Activated T-cell treated with anti-CD3 and anti-CD28 coated beads for 24 hours (primary cell): ENCODE results near the gene TMSB4X.
A peak's percentile ranks its signal among the peaks of the same experiment; 100 is the strongest.
"Not testable (repeated sequence)": the region's sequence is repeated elsewhere in the genome, so short reads cannot be mapped to it uniquely, and the experiment has no call there.

ENCODE experiments used
- DNase-seq: peaks from one replicate; pipeline ENCODE4 v3.0.0-alpha.2; 2020; ENCODE audit warnings: low read depth

TMSB4X gene

DNA sequence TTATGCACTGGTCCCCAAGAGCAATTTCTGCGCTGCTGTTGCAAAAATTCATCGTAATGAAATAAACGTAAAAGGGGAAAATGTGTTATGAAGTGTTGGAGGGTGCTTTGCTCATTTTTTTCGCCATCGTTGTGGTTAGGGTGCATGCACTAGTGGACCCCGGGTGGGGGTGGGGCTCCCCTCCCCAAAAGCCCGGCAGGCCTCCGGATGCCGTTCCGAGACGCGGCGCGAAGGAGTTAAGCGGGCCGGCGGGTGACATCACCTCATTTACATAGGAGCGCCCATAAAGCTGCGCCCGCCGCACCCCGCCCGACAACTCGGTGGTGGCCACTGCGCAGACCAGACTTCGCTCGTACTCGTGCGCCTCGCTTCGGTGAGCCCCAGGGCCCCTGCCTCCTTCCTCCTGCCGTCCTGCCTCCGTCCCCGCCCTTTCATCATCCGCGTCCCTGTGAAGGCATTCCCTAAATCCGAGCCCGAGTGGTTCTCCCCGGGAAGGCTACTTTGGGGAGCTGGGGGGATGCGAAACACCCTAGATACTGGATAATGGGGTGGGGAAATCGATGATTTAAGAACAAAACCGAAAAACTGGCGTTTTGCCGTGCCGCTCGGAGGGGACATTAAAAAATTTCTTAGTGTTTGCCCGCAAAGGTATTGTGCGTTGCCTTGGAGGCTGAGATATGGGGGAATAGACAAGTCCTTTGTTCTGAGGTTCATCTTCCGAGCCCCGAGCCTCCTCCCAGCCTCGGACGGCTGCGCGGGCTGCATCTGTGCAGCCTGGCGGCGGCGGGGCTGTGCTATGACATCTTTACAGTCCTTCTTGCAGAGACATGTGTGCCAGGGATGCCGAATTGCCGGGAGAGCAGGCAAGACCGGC is at the start of gene TMSB4X:
TMSB4X (plus strand) TSS at position 315 of the 874 bp plus-strand sequence.
- peak; percentile 73 for DNase-seq

DNA sequence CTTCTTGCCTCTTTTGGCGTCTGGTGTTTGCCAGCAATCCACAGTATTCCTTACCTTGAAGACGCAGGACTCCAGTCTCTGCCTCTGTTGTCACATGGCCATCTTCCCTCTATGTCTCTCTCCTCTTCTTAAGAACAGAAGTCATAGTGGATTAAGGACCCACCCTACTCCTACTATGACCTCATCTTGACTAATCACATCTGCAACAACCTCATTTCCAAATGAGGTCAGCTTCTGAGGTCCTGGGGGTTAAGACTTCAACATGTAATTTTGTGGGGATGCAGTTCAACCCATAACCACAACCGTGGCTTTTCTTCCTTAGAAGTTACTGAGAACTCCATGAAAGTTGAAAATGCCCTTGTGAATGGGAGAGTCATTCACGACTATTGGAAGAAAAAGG is 45.2 kb upstream of the TMSB4X start:
- DNase-seq: no peak

DNA sequence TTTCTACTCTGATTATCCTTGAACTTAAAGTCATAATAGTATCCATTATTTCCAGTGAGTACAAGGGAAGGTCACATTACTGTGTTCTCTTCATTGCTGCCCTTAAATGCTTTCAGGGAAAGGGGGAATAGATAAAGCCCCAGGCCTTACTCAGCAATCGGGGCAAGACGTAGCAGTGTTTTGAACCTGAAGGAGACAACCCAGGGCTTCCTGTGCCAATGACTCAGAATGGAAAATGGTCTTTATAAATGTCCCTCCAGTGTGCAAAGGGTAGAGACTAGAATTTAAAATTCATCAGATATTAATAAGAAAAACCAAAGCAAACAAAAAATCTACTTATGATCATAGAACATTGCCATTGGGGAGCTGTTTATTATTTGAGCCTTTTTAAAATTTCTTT is 44.8 kb upstream of the TMSB4X start:
- no peak for DNase-seq

DNA sequence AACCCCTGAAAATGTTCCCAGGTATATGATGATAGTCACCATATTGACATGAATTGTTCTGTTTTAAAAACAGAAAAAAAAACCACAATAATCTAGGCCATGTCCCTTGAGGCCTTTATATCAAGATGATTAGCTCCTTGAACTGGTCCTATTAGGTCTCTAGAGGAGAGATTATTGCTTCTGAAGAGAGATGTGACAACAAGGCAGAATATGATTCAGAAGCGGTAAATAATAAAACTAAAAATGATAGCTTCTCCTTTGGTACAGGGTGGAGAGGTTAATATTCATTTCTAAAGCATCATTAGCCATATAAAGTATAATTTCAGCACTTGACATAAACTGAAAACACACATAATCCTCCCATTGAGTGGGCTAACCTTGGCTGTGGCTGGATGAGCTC is 42.7 kb upstream of the TMSB4X start:
- DNase-seq: no peak

DNA sequence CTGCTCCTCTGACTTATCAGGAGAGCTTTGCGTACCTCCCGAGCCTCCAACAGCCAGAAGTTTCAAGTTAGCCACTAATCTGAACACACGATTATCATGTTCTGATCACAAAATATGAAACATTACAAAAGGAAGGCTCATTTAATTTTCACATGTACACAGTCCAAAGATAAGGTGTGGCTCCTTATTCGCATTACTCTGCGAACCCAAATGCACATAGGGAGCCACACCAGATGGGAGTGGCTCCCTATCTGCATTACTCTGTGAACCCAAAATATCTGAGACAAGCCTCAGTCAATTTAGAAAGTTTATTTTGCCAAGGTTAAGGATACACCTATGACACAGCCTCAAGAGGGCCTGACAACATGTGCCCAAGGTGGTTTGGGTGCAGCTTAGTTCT is 40.1 kb upstream of the TMSB4X start:
- DNase-seq: no peak

DNA sequence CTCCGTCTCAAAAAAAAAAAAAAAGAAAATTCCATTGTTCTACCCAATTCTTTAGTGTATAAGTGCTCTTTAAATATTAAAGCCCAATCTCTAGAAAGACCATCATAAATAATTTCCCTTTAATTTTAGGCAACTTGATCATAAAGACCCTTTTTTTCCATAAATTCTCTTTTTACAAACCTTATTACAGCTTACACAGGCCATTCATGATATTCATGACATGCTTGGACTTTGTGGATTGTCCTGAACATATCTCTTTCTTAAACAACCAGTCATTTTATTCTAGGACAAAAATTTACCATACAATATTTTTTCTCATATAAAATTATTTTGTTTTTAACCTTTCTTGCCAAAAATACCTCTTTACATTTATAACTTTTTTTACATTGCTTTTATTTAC is 38.0 kb upstream of the TMSB4X start:
- DNase-seq: no peak

DNA sequence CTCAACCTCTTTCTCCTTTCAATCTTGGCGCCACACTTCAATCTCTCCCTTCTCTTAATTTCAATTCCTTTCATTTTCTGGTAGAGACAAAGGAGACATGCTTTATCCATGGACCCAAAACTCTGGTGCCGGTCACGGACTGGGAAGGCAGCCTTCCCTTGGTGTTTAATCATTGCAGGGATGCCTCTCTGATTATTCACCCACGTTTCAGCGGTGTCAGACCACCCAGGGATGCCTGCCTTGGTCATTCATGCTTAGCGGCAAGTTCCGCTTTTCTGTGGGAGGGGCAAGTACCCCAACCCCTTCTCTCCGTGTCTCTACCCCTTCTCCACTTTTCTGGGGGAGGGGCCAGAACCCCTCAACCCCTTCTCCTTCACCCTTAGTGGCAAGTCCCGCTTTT is 34.4 kb upstream of the TMSB4X start:
- not testable (repeated sequence) for DNase-seq

DNA sequence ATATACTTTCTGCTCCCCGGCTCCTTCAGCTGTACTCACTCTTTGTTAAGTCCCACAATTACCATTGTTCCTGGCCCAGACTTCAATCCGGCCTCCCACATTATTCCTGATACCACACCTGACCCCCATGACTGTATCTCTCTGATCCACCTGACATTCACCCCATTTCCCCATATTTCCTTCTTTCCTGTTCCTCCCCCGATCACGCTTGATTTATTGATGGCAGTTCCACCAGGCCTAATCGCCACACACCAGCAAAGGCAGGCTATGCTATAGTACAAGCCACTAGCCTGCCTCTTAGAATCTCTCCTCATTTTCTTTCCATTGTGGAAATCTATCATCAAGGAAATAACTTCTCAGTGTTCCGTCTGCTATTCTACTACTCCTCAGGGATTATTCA is 31.3 kb upstream of the TMSB4X start:
- DNase-seq: not testable (repeated sequence)

DNA sequence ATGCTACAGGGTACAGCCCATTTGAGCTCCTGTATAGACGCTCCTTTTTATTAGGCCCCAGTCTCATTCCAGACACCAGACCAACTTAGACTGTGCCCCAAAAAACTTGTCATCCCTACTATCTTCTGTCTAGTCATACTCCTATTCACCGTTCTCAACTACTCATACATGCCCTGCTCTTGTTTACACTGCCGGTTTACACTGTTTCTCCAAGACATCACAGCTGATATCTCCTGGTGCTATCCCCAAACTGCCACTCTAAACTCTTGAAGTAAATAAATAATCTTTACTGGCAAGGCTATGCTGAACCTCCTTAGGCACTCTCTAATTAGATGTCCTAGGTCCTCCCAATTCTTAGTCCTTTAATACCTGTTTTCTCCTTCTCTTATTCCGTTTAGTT is 30.5 kb upstream of the TMSB4X start:
- DNase-seq: not testable (repeated sequence)

DNA sequence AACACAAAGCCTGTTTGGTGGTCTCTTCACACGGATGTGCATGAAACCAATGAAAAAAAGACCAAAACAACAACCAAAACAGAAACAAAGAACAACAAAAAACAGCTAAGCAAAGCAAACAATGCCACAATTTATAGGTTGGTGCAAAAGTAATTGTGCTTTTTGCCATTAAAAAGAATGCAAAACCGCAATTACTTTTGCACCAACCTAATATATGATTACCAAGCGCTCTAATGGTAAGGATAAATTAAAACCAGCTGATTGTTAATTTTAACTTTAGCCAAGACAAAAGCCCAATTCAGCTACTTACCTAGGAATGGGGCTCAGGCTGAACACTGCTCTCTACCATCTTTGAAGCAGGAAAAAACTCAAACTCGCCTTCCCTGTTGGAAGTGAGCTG is 29.4 kb upstream of the TMSB4X start:
- DNase-seq: no peak

DNA sequence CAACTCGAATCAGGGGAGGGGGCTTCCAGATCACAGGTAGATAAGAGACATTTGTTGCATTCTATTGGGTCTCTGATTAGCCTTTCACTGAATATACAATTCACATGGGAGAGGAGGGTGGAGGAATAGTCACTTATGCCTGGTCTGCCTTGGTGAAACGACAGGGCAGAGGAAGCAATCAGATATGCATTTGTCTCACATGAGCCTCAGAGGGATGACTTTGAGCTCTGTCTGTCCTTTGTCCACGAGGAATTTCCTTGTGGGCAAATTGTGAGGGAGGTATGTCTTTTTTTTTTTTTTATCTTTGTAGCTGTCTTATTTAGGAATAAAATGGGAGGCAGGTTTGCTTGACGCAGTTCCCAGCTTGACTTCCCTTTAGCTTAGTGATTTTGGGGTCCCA is 28.5 kb upstream of the TMSB4X start:
- DNase-seq: no peak

DNA sequence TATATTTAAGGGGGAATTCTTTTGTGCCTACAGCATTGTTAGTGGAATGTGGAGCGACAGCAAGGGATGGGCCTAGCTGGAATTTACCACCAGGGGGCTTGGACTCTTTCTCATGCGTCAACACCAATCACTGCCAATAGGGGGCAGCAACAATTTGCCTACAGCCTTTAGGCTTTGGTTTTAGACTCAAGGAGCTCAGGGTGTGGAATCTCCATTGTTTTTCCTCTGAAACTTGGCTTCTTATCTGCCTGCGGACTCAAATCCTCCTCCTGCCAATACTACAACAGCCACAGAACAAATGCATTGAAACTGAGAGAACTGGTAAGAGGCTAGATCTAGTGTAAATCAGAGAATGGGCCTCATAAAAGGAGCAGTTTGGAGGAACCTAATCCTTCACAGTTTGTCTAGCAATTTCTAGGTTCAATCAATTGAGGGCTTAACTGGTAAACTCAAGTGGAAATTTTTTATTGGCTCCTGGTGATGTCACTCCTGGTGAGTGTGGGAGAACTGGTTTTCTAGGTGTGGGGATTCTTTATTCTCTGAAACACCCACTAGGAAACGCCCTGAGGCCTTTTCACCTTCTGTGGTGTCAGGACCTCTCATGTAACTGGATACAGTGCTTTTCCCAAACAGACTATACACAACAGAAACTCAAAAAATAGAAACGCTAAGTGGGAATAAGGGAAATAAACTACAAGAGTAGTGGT is 27.9 kb upstream of the TMSB4X start:
- peak; percentile 62 for DNase-seq

DNA sequence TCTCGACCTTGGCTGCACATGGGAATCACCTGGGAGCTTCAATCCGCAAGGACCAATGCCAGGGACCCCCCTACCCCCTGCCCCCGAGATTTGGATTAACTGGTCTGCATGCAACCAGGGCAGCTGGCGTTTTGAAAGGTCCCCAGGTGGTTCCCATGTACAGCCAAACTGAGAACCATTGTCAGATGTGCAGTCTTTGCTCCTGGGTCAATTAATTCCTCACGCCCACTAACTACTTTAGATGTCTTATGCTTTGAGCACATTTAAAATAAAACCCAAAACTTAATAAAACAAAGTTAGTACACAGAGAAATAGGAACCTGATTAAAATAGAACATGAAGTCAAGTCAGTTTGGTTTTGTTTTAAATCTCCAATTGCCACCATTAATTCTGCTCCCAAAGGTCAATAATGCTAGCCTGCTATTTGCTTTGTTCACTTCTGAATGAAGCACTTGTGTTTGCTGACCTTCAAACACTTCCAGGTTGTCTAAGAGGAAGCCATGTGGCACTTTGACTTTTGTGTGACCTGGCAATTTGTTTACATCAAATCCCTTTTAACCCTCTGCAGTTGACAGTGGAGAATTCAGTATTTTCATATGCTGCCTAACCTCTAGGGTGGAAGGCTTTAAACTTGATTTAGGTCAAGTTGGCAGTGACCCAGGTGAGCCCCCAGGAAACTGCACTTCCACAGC is 27.2 kb upstream of the TMSB4X start:
- no peak for DNase-seq

DNA sequence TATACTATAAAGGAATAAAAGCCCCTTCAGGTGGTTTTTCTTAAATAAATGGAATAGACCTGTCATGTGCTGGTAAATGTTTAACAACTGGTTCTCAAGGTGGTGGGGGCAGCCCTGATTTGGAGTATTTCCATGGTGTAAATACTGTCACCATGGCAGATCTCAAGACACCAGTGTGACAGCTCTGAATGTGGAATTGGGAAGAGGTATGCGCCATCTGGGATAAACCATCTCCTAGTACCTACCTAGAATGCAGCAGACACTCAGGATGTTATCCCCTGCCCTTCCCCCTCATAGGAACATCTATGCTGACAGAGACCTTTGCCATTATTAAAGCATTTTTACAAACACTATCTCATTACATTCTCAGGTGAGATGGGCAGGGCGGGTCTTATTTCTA is 26.4 kb upstream of the TMSB4X start:
- no peak for DNase-seq

DNA sequence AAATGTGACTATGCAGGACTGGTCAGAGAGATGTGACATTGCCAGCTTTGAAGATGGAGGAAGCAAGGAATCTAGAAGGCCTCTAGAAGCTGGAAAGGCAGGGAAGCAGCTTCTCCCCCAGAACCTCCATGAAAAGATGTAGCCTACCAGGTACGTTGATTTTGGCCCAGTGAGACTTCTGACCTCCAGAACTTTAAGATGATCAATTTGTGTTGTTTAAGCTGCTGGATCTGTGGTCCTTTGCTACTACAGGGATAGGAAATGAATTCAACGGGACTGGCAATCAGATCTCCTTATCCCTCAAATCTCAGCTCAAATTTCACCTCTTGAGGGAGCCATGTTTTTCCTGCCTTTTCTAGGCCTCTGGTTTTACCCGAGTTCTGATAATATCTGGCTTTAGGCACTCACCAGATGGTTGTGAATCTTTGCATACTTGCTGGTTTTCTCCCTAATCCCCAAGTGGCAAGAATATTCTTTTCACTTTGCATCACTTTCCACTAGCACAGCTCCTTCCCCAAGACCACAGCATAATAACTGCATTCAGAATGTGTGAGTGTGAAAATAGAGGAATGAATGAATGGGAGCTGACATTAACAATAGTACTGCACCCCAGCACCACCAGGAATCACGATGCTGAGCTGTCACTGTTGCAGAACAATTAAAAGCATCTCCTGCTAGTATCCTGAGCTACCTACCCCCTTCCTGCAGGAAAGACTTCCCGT is 25.5 kb upstream of the TMSB4X start:
- no peak for DNase-seq

DNA sequence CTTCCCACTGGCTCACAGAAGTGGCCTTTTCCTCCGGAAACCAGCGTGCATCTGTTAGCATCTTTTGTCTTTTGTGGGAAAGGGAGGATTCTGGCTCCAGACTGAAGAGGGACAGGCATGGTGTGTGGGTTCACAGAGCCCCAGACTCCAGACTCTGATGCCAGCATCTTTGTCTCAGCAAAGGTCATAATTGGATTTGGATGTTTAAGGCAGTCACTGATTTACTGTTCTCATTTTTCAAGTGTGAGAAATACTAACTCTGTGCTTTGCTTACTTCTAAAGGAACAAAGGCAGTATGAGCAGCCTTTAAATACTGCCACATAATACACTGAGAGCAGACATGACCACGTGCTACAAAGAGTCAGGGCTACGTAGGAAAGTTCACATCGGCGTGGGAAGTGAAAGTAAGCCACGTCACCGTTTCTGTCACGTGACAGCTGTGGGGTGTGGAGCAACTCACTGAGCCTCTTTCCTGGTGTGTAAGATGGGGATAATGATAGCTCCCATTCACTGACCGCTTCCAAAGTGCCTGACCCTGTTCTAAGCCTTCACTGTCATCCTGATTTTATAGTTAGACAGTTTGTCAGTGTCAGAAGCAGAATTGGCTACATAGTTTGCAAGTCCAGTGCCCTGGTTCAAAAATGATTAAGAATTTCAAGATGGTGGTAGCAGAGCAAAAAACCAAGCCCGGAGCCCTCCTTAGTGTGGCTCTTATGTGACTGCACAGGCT is 24.8 kb upstream of the TMSB4X start:
- DNase-seq: peak; percentile 81

DNA sequence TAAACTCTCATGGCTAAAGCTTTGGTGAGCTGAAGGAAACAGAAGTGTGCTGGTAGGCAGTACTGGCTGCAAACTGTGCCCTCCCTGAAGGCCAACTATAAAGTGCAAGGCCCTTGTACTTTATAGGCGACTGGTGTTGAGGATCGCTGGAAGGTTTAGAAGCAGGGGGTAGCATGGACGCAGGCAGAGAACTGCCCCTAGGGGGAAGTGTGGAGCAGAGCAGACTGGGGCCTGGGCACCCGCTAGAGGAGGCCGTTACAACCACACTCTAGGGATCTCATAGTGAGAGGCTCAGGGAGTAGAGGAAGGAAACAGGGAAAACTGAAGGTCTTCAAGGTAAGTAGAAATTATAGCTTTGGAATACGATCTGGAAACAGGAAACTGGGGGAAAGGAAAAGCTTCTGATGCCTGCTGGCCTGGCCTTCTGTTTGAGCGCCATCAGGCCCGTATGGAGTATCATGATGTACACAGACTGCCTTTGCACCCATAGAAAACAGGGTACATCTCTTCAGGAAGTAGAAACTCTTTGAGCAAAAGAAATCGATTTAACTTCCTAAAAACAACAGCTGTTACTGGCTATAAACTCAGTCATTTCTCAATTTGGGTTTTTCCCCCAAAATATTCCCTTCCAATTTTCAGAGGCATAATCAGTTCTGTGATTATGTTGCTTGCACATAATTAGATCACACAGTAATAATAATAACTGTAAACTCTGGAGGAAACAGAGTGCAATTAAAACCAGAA is 23.9 kb upstream of the TMSB4X start:
- no peak for DNase-seq

DNA sequence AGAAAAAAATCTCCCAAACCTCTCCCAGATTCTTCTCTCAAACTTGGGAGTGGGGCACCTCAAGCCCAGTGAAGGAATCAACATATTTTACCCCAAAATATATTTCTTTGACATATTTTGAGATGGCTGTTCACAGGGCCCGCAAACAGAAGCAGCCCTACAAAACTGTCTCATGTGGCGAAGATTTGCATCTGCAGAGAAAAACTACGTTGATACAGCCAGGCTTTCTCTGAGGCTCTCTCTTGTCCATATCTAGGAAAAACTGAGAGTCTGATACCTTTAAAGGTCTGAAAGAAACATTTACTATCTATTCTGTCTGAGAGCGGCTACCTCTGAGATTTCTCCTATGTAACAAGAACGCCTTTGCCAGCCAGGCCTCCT is 23.3 kb upstream of the TMSB4X start:
- DNase-seq: no peak

DNA sequence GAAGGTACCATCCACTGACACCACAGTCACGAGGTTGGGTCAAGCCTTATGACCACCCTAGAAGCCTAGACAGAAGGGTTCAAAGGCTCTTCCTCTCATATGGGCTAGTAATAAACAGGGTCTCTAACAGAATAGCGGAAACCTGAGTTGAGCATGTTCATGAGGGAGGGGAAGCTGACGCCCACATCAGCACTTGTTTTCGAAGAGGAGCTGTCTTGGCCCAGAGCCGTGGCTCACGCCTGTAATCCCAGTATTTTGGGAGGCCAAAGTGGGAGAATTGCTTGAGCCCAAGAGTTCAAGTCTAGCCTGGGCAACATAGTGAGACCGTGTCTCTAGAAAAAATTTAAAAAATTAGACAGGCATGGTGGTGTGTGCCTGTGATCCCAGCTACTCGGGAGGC is 21.5 kb upstream of the TMSB4X start:
- no peak for DNase-seq

DNA sequence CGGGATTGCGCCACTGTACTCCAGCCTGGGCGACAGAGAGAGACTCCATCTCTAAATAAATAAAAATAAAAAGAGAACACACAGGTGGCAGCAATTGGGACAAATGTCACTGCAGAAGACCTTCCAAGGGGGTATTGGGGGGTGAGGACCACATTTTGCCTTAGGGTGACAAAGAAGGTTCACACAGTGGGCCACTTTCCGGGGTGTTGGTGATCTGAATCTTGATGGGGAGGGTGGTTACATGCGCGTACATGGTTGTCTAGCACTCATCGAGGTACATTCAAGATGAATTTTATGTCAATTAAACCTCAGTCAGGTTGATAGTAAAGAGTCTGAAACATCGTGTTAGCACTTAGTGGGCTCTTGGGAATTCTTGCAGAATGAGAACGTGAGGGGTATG is 20.5 kb upstream of the TMSB4X start:
- DNase-seq: no peak

DNA sequence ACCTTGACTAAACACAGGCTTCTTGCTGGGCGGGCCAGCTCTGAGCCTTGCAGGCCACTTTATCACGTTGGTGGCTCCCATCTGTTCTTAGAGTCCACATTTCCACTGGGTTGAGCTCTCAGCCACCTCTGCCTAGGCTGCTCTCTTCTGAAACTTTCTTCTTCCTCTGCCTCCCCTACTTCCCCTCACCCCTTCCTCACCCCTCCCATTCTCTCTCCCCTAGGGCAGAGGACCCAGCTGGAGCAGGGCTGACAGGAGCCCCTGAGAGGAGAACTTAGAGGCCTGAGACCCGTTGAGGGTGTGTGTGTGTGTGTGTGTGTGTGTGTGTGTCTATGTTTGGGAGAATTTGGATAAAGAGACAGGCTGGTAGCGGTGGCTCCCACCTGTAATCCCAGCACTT is 19.9 kb upstream of the TMSB4X start:
- no peak for DNase-seq
